Inferior parietal cortex (tissue), 1 donor: ENCODE results near the gene NGF.

Source experiments
- DNase-seq: peaks from one replicate; pipeline ENCODE4 v3.0.0-alpha.2; 2016; ENCODE audit errors: extremely low spot score

NGF gene

GRCh38 chr1:115281143-115281542 is 56.9 kb downstream of the NGF start:
- DNase-seq = no peak

GRCh38 chr1:115280064-115280463 is 58.0 kb downstream of the NGF start:
- DNase-seq = no peak

DNA sequence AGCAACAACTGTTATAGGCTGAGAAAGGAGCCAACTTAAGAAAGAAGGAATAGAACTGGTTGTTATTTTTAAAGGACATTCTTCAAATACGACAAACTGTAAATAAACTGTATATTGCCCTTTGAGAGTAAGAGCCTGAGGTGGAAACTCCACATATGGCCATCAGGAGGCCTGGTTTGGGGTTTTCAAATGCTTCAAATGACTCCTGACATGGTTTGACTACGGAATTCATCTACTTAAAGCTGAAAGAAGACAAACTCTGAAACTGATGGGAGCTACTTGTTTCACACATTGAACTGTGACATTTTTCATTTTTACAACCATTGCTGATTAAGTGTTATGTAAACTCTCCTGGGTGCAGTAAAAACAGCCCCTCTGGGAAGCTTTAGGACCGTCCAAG is 59.8 kb downstream of the NGF start:
- no peak for DNase-seq

GRCh38 chr1:115277276-115277675 is 60.8 kb downstream of the NGF start:
- no peak for DNase-seq

- DNase-seq = no peak
These were observed 62.8 kb downstream of the NGF start for GRCh38 chr1:115275216-115275615.

- DNase-seq = no peak
These were observed 63.6 kb downstream of the NGF start for GRCh38 chr1:115274467-115274866.

DNA sequence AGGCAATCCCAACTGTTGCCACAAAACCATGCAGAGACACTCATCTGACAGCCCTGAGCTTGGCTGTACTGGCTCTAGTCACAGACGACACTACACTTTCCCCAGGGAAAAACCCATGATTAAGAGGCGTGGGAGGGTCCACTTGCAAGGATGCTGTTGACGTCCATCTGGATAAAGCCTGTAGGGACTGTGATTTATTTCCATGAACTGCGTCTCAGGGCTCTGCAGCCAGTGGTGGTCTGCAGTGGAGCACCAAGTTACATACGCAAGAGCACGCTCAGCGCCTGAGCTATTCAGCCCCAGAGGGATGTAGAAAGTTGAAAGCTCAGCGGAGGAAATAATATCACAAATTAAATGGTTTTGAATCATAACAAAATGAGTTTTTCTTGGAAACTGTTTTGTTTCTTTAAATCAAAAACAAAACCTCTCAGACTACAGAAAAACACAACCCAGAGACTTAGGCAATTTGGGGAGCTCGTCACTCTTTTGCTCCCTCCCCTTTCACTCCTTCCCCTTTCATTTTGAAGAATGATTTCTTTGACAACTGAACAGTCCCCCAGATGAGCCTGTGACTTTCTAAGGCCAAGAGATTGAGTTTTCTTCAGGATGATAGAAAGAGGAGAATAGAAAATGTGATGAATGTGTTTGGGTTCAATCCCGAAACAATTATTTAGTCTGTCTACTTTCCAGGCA is 71.2 kb downstream of the NGF start:
- DNase-seq = no peak

GRCh38 chr1:115265099-115265498 is 73.0 kb downstream of the NGF start:
- no peak for DNase-seq

DNA sequence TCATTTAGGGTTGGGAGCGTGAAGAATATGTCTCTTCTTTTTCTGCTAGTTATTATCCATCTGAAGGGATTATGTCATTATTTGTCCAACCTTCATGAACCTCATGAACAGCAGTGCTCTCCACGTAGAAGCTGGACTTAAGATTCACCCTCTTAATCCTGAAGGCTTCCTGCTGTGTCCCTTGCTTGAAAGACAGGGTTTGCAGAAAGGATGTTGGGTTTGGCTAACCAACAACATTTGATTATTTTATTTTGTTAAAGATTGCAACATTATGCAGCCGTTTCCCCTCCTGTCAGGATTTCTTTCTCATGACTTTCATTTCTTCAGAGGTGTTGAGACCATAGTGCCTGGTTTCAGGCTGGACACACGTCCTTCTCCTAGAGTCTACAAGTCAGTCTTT is 75.2 kb downstream of the NGF start:
- no peak for DNase-seq

DNA sequence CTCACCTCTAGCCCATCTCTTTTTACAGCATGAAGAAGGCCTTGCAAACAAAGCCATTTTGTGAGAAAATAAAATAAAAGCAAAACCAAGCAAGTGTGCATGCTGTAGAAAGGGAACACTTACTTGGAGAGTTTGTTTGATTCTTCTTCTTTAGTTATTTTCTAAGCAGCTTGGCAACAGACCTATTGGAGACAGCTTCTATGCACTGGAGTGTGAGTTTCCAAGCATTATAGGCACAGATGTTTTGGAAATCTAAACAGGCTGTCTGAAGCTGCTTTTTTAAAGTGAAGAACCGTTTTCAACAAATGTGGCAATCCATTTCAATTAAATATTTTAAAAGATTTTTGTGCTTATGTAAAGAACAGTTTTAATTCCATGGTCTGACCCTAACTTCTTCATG is 76.6 kb downstream of the NGF start:
- DNase-seq = no peak

- DNase-seq = no peak
These were observed 79.7 kb downstream of the NGF start for GRCh38 chr1:115258302-115258866.

GRCh38 chr1:115257591-115257990 is 80.5 kb downstream of the NGF start:
- no peak for DNase-seq

GRCh38 chr1:115255154-115255553 is 82.9 kb downstream of the NGF start:
- no peak for DNase-seq

GRCh38 chr1:115252585-115252984 is 85.5 kb downstream of the NGF start:
- no peak for DNase-seq

GRCh38 chr1:115251856-115252255 is 86.2 kb downstream of the NGF start:
- no peak for DNase-seq

GRCh38 chr1:115251340-115251748 is 86.7 kb downstream of the NGF start:
- no peak for DNase-seq

- DNase-seq = no peak
These were observed 91.5 kb downstream of the NGF start for GRCh38 chr1:115246526-115246925.

GRCh38 chr1:115245227-115245626 is 92.8 kb downstream of the NGF start:
- DNase-seq = no peak

DNA sequence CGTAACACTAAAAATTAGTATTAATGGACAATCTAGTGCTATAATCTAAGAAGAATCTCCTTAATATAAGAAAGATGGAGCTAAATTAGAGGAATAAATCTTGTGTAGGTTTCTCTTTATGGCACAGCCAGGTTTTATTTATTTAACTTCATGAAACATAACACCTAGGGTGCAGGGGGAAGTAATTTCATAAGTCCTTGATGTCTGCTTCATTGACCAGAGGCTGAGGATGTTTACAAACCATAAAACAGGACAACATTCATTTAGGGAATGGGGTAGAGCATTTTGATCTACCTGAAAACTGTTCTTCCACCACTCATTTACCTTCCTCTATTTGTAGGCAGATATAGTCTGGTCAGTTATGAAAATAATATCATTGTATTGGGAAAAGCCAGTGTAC is 95.5 kb downstream of the NGF start:
- DNase-seq = no peak

DNA sequence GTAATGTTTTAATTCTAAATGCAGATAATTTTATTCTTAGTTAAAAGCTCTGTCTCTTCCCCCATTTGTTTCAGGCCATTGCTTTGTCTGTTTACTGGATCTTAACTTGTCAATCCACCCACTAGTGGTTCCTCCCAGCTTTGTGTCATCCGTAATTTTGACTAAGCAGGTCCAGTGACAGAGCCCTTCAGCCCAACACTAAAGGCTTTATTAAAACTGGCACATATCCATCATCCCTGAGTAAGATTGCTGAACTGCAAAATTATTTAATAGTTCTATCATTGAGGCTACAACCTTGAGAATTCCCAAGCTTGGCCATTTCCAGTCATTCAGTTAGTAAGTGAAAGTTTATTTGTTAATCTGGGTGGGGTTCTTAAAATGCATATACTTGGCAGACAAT is 96.7 kb downstream of the NGF start:
- DNase-seq = no peak

GRCh38 chr1:115240297-115240696 is 97.8 kb downstream of the NGF start:
- DNase-seq = no peak

GRCh38 chr1:115239426-115239825 is 98.6 kb downstream of the NGF start:
- DNase-seq = no peak

DNA sequence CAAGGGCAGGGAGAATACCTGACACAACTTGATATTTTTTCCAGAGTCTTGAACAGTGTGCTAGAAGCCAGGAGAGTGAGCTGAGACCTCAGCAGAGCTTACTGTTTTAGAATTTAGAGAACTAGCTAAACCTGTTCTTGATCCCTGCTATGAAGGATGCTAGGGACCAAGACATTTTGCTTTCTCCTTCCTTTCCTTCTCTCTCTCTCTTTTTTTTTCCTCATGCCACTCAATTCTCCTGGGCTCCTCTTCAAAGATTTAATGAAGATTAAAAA is 99.0 kb downstream of the NGF start:
- DNase-seq = no peak
